Pulmonary artery endothelial cell (primary cell): Measurements from ENCODE around the gene ERMN. TPM values are rescaled to one million over a fixed set of nuclear protein-coding genes. Genes with fewer than 3 reads are reported as not detected.
"Not testable (repeated sequence)": the region's sequence is repeated elsewhere in the genome, so short reads cannot be mapped to it uniquely, and the experiment has no call there.

ENCODE experiments used
- DNase-seq: peaks from one replicate; pipeline ENCODE4 v3.0.0-alpha.2; 2011; ENCODE audit warnings: low read depth, low spot score
- total RNA-seq: library from RNA; depleted of rRNA; stranded (reverse); fragments of >200 nt; gene quantifications from 2 replicates; pipeline ENCODE4 v1.2.3, GENCODE V29; 2014

ERMN gene
- total RNA-seq, 1 donor from 2014 or later: not detected

GRCh38 chr2:157296490-157296889 lies 29.1 kb downstream of the ERMN start:
- DNase-seq: no peak

- DNase-seq: no peak
Observed at GRCh38 chr2:157292853-157293252, 32.8 kb downstream of the ERMN start.

GRCh38 chr2:157291018-157291417 lies 34.6 kb downstream of the ERMN start:
- no peak for DNase-seq

GRCh38 chr2:157290525-157290924 lies 35.1 kb downstream of the ERMN start:
- DNase-seq: no peak

GRCh38 chr2:157287160-157287559 lies 38.5 kb downstream of the ERMN start:
- no peak for DNase-seq

GRCh38 chr2:157283468-157283867 lies 42.2 kb downstream of the ERMN start:
- no peak for DNase-seq

GRCh38 chr2:157281316-157281715 lies 44.3 kb downstream of the ERMN start:
- DNase-seq: no peak

GRCh38 chr2:157279311-157279710 lies 46.3 kb downstream of the ERMN start:
- DNase-seq: not testable (repeated sequence)

- DNase-seq: no peak
Observed at GRCh38 chr2:157271590-157272203, 53.9 kb downstream of the ERMN start.

- no peak for DNase-seq
Observed at GRCh38 chr2:157269922-157270321, 55.7 kb downstream of the ERMN start.

- DNase-seq: no peak
Observed at GRCh38 chr2:157269060-157269459, 56.6 kb downstream of the ERMN start.

Other genes with a start within 250 kb of the ERMN start
- gene GALNT5, start 68.1 kb downstream of the ERMN start, total RNA-seq: under 0.01 TPM in 1 of 2 replicates, not detected in the other
- 0.07 TPM in 1 of 2 replicates, not detected in the other for gene CYTIP, start 118.3 kb upstream of the ERMN start, total RNA-seq